Stimulated activated CD4-positive, alpha-beta T cell treated with anti-CD3 and anti-CD28 coated beads, Interleukin-1b, Interleukin-23, amount 100 ng/mL, for 48 hours (primary cell): Measurements from ENCODE around the gene RTP3.

Experiments
- DNase-seq: peaks from one replicate; pipeline ENCODE4 v3.0.0-alpha.2; 2020

Gene RTP3

DNA sequence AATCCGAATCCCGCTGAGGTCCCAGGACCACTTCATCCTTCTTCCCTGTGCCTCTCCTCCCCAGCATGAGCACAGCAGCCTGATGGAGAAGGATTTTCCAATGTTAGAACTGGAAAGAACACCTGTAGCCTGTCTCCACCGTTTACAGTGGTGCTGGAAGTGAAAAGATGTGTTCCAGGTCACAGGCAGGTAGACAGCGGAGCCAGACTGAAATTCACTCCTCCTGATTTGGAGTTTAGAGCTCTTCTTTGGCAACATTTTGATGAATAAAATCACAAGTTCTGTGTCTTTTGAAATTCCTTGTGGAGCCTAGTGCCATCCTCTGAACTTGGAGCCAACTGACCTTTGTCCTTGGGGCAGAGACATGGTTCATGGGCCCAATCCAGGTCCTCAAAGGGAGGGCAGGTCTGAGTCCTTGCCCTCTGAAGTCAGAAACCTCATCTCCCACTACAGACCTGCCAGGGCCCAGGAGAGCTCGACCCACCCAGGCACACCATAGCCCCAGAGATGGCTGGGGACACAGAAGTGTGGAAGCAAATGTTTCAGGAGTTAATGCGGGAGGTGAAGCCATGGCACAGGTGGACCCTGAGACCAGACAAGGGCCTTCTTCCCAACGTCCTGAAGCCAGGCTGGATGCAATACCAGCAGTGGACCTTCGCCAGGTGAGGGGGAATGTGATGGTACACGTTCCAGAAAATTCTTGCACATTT lies at the start of gene RTP3:
RTP3 (plus strand) TSS at position 421 of the 710 bp plus-strand sequence; CDS start at position 508, 87 bp downstream.
- no peak for DNase-seq

DNA sequence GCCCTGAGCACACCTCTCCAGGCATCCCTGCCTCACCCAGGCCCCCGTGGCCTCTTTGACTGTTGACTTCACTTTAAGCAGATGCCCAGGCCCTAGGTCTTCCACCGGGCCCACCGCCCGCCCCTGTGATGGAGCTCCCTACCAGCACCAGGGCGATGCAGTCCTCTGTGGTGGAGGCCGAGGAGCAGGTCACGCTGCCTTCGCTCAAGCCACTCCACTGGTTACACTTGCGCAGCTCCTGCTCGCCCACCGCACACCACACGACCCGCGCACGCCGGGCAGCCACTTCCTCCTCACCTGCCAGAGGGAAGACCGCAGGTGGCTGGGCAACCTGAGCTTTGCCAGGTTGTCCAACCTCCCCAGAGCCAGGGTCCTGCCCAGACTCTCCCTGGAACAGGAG lies 49.1 kb upstream of the RTP3 start:
- DNase-seq = no peak

DNA sequence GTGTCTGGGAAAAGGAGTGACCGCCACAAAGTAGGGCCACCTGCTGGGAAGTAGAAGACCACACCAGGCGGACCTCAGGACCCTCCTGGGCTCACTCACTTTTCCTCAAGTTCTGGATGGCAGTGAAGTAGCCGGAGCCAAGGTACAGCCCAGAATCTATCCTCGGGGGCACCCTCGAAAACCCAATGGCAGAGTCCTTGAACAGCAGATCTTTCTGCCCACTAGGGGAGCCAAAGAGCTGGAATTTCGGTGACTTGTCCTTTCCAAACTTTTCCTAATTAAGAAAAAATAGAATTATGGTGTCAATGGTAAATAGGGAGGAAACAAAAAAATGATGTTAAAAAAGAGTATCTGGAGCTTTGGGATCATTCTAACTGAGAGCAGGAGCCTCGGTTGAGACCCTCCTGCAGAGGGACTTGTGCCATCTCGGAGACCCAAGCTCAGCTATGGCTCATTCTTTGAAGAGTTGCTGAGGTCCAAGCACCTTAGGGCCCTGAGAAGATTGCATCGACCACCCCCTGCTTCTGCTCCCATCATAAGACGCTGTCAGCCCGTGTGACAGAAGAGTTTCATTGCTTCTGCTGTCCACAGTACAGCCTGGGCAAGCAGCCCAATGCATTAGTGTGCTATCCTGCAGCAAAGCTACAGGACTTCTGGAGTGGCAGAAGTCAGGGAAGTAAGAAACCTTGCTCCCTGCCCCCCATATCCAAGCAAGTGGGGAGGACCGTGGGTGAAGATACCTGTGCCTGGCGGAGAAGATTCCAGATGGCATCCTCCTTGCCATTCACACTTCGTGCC lies 47.8 kb upstream of the RTP3 start:
- DNase-seq = no peak

- no peak for DNase-seq
These were observed 44.1 kb upstream of the RTP3 start for GRCh38 chr3:46453526-46454208.

DNA sequence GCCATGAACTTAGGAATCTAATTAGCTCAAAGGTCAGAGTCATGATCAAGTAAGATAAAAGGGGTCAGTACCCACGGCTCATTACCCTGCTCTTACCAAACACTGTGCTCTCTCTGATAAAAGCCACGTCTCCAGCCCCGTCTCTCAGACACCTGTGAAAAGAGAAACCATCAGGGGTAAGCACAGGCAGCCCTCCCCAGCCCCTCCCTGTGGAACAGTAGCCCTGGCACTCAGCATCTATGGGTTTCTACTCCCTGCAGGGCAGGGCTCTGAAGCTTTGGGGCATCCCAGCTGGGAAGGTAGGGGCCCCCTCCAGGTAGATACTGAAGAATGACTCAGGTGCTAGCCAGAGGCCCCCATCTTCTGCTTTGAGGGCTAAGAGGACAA lies 43.6 kb upstream of the RTP3 start:
- no peak for DNase-seq

- DNase-seq = no peak
These were observed 43.2 kb upstream of the RTP3 start for GRCh38 chr3:46454606-46455005.

DNA sequence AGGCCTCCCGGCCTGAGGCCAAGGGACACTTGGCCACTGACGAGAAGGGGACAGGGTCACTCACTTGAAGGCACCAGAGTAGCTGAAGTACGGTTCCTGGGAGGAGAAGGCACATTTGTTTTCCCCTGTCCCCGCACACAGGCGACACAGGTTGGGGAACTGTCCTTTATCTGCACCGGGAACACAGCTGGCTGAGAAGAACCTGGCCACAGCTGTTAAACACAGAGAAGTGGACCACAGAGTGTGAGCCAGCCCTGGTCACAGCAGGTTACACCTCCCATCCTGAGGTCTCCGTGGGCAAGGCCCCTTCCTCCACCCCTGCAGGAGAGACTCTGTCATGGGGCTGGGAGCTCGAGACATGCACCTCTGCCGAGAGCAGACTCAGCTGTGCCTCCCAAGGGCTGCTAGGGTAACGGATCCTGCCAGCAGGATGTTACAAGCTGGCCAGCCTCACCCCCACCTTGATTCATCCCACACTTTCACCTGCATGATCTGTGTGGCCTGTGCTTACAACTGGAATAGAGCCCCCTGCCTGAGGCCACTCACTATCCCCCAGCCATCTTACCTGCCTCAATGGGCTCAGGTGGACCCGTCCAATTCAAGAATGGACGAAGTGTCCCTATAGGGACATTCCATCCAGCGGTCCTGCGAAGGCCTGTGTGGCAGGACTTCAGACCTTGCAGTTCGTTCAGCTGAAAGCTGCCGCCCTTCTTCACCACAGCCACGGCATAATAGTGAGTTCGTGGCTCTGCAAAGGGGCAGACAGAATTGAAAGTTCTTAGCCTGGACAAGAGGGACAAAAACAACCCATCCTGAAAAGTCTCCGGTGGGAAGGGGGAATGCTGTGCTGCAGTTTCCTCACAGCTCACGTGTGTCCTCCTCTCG lies 42.3 kb upstream of the RTP3 start:
- DNase-seq = no peak

GRCh38 chr3:46456118-46456517 lies 41.7 kb upstream of the RTP3 start:
- no peak for DNase-seq

DNA sequence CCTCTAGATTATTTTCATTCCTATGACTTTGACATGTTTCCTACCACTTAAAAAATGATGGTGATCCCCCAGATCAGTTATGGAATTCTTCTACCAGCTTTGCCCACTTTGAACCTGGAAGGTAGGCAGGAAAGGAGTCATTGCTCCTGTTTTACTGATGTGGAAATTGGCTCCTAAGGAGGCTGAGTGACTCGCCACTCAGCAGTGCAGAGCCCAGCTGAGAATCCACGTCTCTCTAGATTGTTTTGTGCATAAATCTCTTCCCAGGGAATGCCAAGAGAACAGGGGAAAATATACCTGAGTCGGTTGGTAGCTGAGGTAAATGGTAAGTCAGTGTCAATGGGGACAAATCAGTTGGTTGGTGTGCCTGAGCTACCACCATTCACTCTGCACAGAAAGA lies 37.7 kb upstream of the RTP3 start:
- no peak for DNase-seq

GRCh38 chr3:46462111-46462510 lies 35.7 kb upstream of the RTP3 start:
- DNase-seq = no peak

DNA sequence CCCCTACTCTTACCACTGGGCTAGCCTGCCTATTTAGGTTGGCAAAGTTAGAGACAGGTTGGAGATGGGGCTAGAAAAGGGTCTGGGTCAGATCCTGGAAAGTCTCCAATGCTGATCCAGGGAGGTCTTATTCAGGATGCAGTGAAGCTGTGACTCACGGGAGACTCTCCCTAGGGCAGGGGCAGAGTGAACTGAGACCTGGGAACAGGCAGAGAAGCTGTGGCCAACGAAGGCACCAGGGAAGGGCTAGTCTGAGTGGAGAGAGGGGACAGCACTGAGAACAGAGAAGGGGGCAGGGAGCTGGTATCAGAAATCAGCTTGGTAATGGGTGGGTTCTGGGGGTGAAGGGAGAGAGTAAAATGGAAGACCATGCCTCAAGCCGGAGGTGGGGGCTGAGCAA lies 35.3 kb upstream of the RTP3 start:
- no peak for DNase-seq

GRCh38 chr3:46463120-46463867 lies 34.5 kb upstream of the RTP3 start:
- DNase-seq = no peak

- no peak for DNase-seq
These were observed 33.9 kb upstream of the RTP3 start for GRCh38 chr3:46463868-46464241.

DNA sequence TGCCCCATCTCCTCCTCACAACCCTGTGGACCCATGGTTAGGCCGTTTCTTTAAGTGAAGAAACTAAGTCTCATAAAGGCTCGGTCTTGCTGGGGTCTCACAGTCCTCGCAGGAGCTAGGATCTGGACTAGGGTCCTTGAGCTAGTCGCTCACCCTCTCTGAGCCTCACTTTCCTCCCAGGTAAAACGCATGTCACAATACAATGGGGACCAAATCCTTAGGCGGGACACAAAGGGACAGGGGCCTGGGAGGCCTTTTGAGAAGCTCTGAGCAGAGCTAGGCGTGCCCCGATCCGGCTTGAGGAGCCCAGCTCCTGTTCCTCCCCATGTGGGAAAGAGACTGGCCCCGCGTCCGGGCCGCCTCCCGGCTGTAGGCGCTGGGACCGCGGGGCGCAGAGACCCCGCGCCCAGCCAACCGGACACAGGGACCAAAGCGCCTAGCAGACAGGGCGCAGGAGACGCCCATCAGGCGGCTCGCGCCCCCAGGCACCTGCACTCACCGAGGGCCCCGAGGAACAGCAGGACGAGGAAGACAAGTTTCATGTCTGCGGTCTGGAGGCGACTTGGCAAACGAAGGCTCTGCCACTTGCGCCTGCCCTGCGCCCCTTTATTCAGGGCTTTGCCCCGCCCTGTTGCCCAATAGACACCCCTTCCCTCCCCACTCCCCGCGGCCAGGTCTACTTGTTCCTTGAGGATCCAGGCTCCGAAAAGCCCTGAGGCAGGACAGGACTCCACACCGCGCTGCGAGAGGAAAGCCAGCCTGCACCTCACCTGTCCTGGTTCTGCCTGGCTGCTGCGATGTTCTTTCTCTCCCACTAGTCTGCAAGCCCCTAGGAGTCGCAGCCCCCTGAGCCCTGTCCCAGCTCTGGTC lies 33.2 kb upstream of the RTP3 start, which contains the start of gene LTF:
LTF (minus strand) TSS at position 580 of the 870 bp plus-strand sequence; CDS start at position 542, 38 bp downstream.
- no peak for DNase-seq

GRCh38 chr3:46465196-46465520 lies 32.6 kb upstream of the RTP3 start:
- no peak for DNase-seq

DNA sequence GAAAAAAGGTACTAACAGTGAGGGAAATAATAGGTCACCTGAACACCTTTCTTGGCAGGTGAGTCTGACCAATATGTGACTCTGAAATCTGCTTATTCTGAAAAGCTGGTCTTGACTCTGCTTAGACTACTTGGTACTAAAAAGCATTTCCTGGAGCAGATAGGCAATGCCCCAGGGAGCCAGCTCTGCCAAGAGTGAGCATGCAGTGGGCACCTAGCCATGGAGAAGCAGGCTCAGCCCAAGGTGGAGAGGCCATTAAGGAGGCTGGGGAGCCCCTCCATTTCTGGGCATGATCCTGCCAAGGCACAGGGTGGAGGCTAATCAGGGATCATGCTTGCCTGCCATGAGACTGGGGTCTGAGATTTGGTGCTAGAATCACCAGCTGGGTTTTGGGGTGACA lies 31.5 kb upstream of the RTP3 start:
- no peak for DNase-seq

DNA sequence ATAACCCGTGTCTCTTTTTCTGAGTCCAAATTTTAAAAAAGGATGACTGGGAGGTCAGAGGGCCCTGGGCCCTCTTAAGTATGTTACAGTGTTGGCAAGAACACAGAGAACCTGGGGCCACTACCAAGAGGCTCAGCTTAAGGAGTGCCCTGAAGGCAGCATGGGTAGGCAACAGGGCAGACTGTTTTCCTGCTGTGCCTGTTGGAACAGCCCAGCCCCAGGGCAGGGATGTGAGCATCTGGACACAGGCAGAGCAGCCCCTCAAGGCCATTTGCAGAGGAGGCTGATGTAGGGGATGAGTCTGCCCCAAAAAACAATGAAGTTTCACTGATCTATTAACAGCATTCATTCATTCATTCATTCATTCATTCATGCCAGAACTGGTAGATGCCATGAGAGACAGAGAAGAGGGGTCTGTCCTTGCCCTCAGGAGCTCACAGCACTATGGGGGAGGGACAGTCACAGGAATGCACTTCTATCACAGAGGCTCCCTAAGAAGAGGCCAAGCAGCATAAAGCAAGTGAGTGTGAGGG lies 30.8 kb upstream of the RTP3 start:
- no peak for DNase-seq

GRCh38 chr3:46467562-46467961 lies 30.2 kb upstream of the RTP3 start:
- DNase-seq = no peak

DNA sequence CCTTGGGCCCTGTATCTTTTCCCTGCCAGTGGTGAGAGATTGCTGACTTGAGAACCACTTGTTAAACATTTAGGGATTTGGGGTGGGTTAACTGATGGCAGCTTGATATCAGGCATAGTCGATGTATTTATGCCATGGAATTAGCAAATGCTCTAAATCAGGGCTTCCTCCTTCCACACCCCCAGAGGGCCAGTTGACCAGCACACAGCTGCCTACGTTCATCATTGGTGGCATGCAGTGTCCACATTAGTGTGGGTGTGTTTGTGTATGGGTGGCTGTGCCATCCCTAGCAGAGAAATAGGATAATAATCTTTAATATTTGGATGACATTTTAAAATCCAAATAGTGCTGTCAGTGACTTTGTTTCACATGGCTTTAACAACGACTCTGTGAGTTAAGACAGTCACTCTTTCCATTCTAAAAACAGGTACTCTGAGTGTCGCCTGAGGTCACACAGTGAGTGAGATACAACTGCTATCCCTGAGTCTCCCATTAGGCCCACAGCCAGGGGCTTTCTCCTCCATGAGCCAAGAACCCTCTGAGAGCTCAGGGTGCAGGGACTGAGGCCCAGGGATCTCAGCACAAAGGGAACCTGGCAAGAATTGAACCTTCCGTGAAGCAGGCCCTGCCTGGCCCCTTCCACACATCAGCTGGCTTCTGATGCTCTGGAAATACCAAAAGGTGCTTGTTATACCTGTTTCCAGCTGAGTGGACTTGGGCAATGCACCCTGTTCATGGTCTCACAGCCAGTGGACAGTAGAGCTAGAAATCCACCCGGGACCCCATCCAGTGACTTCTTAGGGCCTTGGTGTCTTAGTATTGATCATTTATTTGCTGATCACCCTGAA lies 28.8 kb upstream of the RTP3 start:
- DNase-seq = no peak
